Measurements from ENCODE around the gene CAVIN2.

CAVIN2 gene

GRCh38 chr2:191836853-191837769 is 9.8 kb downstream of the CAVIN2 start:
- H3K27ac ChIP-seq: no peak overlapping the region

DNA sequence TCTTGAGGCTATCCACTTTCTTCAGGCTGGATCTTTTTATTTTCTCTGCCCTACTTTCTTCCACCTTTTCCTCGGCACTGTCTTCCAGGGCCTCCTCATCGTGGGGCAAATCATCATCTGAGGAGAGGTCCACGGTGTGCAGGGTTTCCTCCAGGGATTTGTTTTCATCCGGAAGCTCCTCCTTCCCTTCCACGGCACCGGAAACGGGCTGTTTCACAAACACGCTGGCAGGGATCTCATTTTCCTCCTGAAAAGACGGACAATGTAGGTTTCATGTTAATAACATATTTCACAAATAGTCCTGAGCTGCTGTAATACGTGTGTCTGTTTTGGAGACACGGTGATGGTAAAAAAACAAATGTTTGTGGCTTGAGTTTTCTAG is 10.4 kb downstream of the CAVIN2 start:
- TF ChIP-seq CTCF (conservative IDR thresholded peaks at IDR 0.05): no peak
- no peak overlapping the region for H3K27ac ChIP-seq

More at GRCh38 chr2:191836853-191837769, 9.8 kb downstream of the CAVIN2 start:
- no peak for TF ChIP-seq CTCF (conservative IDR thresholded peaks at IDR 0.05)

DNA sequence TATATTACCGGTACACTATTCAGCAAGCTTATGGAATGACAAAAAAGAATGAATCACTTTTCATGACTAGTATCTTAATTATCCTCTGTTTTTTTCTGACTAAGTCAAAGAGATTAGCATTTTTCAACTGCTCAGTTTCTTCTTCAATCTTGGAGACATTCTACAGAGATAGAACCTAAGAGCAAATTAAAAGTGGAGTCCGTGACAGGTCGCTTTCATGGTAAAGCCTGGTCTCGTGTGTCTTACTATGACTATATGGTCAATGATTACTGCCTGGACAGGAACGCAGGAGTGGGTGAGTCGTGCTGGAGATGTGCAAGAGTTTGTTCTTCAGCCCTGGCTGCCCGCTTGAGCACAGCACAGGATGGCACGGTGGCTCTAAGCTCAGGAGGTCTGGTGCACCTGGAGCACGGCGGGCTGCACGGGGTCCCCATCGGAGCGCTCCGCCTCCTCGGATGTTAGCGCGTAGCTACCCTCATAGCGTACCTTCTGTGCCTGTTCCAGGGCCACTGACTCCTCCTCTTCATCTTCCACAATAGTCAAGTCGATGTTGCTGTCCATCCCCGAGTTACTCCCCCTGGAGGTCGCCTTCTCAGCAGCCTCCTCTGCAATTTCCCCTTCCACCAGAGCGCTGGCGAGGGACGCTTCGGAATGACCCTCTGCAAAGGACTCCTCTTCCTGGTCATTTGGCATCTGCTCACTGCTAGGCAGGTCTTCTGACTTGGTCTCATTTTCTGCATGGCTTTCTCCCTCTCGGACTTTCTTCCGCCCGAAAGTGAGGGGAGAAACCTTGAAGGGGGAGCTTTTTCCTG is 11.1 kb downstream of the CAVIN2 start:
- H3K27ac ChIP-seq: no peak overlapping the region
- no peak for TF ChIP-seq CTCF (conservative IDR thresholded peaks at IDR 0.05)

- no peak overlapping the region for H3K27ac ChIP-seq
- TF ChIP-seq CTCF (conservative IDR thresholded peaks at IDR 0.05): no peak
These were observed 11.8 kb downstream of the CAVIN2 start for GRCh38 chr2:191835100-191835499.

DNA sequence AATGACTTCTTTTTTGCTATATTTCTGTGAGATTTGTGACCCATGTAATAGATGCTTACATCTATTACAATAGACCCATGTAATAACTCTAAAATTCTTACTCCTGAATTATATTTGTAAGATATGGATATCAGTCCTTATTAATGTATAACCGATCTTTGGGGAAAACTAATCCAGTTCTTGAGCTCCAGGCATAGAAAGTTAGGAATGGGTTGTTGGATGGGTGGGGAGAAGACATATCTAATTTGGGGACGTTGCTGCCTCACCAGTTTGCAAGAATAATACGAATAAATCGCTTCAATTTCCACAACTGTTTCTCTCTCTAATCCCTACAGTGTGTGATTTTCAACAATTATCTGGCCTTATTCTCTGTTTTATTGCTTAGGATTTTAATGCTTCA is 13.5 kb downstream of the CAVIN2 start:
- no peak overlapping the region for H3K27ac ChIP-seq
- TF ChIP-seq CTCF (conservative IDR thresholded peaks at IDR 0.05): no peak

- TF ChIP-seq CTCF (conservative IDR thresholded peaks at IDR 0.05): no peak
- H3K27ac ChIP-seq: no peak overlapping the region
These were observed 14.2 kb downstream of the CAVIN2 start for GRCh38 chr2:191832668-191833067.

DNA sequence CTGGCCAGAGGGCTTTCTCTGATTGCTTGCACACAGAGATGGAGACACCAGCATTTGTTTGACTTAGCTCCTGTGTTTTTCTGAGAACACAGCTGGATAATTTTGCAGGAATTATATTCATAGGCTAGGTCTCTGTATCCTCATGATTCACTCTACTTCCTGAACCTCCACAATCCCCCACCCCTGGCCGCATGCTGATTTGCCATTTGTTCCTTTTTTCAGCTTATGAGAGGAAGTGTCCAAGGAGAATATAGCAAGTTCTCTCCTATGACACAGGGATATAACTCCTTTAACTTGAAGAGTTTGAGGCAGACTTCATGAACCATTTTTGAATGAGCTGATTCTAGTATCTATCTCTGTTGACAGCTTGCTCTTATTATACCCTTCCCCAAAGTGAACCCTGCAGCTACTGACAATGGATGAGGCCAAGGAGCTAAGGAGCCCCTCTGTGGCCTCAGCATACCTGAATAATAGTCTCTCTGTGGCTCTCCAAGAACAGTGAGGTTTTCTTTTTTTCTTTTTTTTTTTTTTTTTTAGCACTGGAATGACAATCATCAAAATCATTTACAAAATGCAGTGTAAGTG is 15.4 kb downstream of the CAVIN2 start:
- H3K27ac ChIP-seq: no peak overlapping the region
- TF ChIP-seq CTCF (conservative IDR thresholded peaks at IDR 0.05): no peak
